Left renal cortex interstitium (tissue), 4 donors: Measurements from ENCODE around the gene CHST10. TPM values are rescaled to one million over a fixed set of nuclear protein-coding genes. Genes with fewer than 3 reads are reported as not detected.
"Not testable (repeated sequence)": the region's sequence is repeated elsewhere in the genome, so short reads cannot be mapped to it uniquely, and the experiment has no call there.

Source experiments
- DNase-seq, 4 donors: peaks; one replicate each; pipeline ENCODE4 v3.0.0-alpha.2; 2013; ENCODE audit warnings: low read depth in 4 of 4, low spot score in 2 of 4, missing footprints in 1 of 4
- polyA plus RNA-seq, 4 donors: library from polyadenylated mRNA; unstranded; fragments of 120-200 nt; gene quantifications; one replicate each; pipeline ENCODE4 v1.2.1, GENCODE V29; 2013; ENCODE audit not compliant: insufficient read length in 4 of 4

The CHST10 gene
- polyA plus RNA-seq = 10 to 100 TPM; 20.4 to 23.8 (median 23.0) TPM

- DNase-seq = peak in 3 of 4 donors; percentile 58 to 73 (median 61)
Observed at GRCh38 chr2:100416935-100417710, at the start of gene CHST10. TSS of gene CHST10 (minus strand) at chr2:100417668. CDS start at chr2:100406675, 10,993 bp downstream.

GRCh38 chr2:100460904-100461530 lies 43.5 kb upstream of the CHST10 start:
- no peak for DNase-seq

DNA sequence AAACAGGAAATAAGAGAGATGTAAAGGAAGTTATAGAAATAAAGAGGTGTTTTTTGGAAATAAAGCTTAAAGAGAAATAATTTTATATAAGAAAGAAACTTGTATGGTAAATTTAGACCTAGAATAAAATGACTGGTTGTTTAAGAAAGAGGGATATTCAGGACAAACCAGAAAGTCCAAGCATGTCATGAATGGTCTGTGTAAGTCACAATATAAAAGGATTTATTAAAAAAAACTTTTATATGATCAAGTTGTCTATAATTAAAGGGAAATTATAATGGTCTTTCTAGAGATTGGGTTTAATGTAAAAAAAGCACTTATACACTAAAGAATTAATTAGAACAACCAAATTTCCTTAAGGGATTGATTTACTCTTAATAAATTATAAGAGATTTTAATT lies 38.9 kb upstream of the CHST10 start:
- DNase-seq = not testable (repeated sequence)

GRCh38 chr2:100453853-100454252 lies 36.4 kb upstream of the CHST10 start:
- DNase-seq = no peak

- no peak for DNase-seq
Observed at GRCh38 chr2:100451734-100452133, 34.3 kb upstream of the CHST10 start.

DNA sequence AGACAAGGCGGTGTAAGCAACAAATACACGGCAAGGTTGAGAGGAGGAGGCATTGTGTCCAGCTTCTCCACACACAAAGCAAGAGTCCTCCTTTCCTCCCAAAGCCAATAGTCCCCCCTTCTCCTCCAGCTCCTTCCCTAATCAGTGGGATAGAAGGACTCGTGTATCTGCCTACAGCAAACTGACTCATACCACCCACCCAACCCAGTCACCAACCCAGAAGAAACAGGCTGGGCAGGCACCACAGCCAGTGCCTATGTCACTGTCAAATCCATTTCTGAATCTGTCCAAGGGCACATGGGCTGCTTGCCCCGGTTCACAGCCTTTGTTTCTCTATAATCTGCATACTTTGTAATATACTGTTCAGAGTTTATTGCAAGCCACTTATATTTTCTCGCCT lies 33.6 kb upstream of the CHST10 start:
- DNase-seq = no peak

DNA sequence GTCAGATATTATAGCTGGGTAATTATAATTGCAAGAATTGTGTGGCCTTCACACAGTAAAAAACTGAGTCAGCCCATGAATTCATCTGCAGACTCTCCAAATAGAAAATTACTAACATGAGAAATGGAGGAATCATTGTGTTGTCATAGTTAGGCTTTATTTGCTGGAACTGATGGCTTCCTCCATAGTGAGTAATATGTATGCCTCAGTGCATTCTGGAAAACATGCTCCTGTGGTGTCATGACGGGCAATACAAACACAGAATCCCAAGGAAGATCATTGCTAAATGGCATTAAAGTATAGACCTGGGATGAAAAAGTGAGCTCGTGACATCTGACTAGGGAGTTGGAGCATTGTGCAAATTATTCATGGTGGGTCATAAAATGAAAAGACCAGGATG lies 29.2 kb upstream of the CHST10 start:
- DNase-seq = no peak

GRCh38 chr2:100437751-100438150 lies 20.3 kb upstream of the CHST10 start:
- DNase-seq = no peak

- no peak for DNase-seq
Observed at GRCh38 chr2:100429726-100430125, 12.3 kb upstream of the CHST10 start.

DNA sequence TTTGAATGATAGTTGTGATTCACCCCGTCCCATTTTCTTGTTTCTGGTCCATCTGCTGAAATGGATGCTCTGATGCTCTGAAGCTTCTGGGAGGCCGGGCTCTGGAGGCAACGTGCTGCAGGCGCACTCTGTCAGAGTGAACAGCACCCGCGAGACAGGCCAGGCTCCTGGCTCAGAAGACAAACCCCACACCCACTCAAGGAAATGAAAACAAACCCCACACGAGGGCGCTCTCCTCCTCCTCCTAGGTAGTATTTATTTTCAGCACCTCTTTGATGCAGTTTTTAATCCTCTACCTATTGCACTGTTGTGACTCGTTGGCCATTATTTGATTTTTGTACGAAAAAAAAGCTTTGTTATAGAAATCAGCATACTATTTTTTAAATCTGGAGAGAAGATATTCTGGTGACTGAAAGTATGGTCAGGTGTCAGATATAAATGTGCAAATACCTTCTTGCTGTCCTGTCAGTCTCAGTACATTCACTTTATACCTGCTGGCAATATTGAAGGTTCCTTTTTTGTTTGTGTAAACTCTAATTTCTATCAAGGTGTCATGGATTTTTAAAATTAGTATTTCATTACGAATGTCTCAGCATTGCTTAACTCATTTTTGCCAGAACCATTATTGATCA lies 10.3 kb upstream of the CHST10 start:
- DNase-seq = no peak

DNA sequence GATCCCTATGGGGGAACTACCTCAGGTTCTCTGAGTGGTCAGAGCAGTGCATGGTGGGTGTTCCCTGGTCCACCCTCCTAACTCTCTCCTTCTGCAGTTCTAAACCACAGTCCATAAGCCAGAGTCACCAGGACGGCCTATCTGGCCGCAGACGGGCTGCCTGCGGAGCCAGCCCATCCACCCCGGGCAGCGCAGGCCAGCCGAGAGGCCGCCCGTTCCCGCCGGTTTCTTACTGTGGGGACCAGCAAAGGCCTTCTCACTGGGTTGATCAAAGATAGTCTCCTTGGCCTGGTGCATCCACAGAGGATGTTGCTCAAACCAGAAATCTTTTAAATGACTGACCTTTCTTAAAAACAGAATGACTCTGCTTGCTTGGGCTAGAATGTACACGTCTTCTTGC lies 9.6 kb upstream of the CHST10 start:
- DNase-seq = no peak

GRCh38 chr2:100426384-100426720 lies 8.9 kb upstream of the CHST10 start:
- DNase-seq = no peak

DNA sequence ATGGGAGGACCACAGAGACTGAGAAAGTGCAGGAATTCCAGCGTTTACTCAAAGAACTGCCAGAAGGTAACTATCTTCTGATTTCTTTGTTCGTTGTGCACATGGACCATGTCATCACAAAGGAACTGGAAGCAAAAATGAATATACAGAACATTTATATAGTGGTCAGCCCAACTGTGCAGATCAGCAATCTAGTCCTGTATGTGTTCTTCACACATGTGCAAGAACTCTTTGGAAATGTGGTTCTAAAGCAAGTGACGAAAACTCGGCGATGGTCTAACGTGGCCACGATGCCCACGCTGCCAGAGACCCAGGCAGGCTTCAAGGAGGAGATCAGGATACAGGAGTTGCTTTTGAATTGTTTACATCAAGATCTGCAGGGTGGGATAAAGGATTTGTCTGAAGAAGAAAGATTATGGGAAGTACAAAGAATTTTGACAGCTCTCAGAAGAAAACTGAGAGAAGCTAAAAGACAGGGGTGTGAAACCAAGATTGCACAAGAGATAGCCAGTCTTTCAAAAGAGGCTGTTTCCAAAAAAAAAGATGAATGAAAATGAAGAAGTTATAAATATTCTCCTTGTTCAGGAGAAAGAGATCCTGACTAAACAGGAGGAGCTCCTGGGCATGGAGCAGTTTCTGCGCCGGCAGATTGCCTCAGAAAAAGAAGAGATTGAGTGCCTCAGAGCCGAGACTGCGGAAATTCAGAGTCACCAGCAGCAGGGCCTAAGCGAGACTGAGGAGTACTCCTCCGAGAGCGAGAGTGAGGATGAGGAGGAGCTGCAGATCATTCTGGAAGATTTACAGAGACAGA lies 8.3 kb upstream of the CHST10 start:
- DNase-seq = no peak

- no peak for DNase-seq
Observed at GRCh38 chr2:100425107-100425506, 7.6 kb upstream of the CHST10 start.

- DNase-seq = no peak
Observed at GRCh38 chr2:100424277-100424875, 6.9 kb upstream of the CHST10 start.

DNA sequence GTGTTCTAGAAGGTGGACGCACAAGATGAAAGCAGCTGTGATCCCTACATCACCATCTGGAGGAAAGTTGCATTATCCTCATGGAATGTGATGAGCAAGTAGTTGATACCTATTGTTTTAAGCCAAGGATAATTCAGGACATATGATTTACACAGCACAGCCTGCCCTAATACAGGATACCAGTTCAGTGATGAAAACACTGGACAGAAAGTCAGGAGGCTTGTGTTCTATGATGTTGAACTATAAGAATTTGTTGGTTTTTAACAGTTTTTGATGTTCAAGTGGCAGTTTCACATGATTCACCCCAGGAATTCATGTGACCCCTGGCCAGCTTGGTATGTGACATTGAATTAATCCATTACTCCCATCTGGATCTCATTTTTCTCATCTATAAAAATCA lies 6.2 kb upstream of the CHST10 start:
- DNase-seq = no peak

- DNase-seq = no peak
Observed at GRCh38 chr2:100422320-100423055, 5.0 kb upstream of the CHST10 start.

- DNase-seq = no peak
Observed at GRCh38 chr2:100419915-100420314, 2.4 kb upstream of the CHST10 start.

DNA sequence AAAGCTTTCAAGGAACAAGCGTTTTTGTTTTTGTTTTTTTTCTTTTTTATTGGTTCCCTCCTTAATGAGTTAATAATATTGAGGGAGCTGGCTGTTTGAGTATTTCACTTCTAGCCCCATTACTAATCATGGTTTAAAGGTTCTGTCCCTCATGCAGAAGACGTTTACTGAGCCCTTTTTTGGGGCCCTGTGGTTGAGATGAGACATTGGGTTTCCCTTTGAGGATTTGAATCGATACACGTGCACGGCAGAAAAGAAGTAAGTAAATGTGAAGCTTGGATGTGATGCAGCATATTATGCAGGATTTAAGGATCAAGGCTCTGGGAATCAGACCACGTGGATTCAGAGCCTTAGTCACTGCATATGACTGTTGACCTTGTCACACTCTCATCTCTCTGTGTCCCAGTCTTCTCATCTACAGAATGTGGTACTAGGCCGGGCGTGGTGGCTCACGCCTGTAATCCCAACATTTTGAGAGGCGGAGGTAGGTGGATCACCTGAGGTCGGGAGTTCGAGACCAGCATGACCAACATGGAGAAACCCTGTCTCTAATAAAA lies 1.0 kb upstream of the CHST10 start:
- no peak for DNase-seq

DNA sequence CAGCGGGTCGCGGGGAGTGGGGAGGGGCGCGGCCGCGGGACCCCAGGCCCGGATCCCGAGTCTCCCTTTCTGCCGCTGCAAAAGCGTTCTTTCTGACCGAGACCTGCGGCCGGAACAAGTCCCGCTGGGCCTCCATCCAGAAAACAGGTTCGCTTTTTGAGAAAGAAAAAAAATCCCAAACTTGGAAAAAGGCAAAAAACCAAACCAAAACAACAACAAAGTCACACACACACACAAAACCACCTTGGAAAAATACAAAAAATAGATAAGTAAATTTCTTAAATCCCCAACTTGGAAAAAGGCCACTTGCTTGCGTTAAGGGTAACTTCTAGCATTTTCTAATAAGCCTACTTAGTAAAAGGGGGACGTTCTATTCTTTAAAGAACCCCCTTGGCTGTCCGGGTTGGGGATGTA lies 250 bp upstream of the CHST10 start:
- DNase-seq = no peak
